NCI-H1092 treated with DMSO at 0.1 percent for 48 hours (cell line): ENCODE data around the gene ACLY.
"Not testable (repeated sequence)": the region's sequence is repeated elsewhere in the genome, so short reads cannot be mapped to it uniquely, and the experiment has no call there.

Experiments used
- DNase-seq: peaks from one replicate; lab custom pipeline; 2025; lab: John Stamatoyannopoulos, UW

The ACLY gene

DNA sequence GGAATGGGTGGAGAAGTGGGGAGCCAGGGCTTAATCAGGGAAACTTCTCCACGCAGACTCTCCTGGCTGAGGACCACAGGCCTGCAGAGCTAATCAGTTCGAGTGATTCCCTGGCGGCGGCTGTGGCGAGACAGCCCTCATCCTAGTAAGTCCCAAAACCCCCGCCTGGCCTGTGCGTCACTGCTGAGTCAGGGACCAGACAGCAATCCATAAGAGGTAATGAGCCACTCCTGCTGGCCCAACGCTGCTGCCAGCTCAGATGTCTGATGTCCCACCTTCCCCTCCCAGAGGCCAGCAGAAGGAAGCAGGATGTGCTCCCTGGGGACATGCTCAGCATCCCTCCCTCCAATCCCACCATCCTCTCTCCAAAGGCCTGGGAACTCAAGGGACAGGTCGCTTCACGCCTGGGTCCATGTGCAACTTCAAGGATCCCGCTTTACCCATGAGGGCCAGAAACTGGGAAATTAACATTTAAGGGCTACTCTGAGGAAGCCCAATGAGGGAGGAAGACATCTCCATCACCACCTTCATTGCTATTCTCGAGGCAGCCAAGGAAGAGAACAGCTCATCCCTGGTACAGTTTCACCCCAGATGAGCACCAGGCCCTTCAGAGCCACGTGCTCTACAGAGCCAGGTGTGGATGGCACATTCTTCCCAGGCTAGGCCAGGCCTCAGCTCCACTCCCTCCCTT lies 7.9 kb downstream of the ACLY start:
- DNase-seq = no peak

DNA sequence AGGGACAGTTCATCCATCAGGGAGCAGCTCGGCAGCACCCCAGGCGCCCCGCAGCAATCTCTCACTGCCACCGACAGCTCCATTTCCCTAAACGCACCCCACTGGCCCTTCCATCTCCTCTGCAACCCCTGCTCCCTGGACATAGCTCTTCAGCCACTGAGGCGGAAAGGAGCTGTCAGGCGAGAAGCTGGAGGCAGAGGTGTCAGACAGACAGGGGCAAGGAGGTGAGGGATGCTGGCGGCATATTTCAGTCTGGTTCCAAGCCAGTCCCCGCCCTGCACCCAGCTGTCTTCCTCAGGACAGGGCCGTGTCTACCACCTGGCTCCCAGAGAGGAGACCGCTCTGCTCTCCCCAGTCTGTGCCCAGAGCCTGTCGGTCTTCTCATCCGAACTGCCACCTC lies 9.7 kb downstream of the ACLY start:
- DNase-seq = no peak

DNA sequence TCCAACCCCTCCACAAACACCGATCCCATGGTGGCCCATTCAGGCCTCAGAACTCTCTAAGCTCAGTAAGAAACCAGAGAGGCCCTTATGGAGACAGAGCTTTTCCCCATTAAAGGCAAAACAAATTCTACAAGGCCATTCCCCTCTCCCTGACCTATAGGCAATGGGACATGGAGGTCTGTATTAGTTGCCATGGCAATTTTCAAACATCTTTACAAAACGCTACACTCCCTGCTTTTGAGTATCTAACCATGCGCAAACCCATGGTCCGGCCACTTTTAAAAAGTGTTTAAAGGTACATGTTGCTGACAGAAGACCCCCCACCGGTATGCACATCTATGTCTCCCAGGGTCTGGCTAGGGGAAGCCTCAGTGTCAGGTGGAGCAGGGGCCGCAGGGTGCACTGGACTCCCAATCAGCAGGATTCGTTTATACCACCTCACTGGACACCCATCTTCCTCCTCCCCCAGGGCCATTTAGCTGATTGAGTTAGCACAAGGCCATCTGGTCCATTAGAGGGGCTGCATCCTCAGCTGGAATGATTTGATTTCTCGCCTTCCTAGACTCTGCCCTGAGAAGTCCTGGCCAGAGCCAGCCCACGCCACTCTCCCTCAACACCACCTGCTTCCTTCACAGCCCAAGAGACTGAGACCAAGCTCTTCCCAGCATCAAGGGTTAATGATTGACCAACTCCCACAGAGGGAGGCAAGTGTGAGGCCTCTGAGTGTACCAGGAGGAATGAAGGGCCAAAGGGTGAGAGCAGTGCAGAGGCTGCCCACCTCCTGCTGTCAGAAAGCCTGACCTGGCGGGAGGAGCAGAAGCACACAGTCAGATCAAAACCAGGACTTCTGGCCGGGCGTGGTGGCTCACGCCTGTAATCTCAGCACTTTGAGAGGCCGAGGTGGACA lies 10.9 kb downstream of the ACLY start:
- no peak for DNase-seq

DNA sequence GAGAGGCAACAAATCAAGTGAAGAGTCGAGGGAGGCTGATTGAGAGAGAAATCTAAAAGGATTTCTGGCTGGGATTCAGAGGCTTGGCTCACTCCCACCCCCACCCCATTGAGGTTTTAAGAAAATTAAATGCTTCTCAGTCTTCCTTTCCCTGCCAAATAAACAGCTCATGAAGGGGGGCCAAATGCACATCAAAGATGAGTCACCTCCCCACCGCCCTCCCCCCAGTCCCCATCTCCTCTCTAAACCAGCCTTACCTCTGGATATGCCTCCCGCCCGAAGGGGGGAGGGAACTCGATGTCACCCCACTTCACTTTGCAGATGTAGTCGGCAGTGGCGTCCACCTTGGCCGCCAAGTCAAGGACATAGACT lies 11.6 kb downstream of the ACLY start:
- DNase-seq = peak; percentile 58

DNA sequence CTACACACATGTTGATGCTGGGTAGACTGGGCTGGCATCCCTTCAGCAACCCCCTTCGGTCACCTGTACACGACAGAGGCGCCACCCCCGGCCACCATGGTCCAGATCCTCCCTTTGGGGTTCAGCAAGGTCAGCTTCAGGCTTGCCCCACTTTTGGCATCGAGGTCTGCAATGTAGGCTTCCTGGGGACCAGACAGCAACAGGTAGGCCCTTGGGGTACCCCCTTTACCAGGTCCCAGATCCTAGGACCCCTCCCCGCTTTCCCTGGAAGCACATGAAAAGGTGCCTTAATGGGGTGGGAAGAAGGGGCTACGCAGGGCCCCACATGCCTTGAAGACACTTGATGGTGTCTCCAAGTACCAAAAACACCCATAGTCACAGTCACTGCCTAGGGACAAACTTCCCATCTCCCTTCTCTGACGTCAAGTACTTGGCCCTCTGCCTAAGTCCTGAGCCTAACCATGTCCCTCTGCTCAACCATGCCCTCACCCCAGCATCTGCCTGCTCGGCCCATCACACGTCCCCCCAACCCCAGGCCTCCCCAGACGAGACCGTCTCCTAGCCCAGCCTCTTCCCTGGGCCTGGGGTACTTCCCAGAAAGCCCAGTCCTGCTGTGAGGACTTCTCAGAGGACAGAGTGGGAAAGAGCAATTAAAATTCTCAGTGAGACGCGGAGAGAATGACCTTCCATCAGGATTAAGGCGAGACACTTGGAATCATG lies 12.1 kb downstream of the ACLY start:
- no peak for DNase-seq

DNA sequence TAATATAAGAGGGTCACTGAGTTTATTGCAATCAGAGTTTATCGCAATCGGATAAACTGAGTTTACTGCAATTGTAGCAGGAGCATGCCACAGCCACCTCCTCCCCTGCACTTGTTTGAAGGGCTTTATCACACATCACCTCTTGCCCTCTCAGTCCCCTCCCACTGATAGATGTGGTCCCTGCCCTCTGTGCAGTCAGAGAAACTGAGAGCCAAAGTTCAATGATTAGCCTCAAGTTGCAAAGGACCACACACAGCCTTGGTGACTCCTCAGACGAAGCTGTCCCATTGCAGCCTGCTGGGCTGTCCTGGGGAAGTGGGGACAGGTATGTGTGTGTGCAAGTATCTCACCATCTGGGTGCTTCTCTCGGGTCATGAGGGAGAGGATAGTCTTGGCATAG lies 13.6 kb downstream of the ACLY start:
- no peak for DNase-seq

DNA sequence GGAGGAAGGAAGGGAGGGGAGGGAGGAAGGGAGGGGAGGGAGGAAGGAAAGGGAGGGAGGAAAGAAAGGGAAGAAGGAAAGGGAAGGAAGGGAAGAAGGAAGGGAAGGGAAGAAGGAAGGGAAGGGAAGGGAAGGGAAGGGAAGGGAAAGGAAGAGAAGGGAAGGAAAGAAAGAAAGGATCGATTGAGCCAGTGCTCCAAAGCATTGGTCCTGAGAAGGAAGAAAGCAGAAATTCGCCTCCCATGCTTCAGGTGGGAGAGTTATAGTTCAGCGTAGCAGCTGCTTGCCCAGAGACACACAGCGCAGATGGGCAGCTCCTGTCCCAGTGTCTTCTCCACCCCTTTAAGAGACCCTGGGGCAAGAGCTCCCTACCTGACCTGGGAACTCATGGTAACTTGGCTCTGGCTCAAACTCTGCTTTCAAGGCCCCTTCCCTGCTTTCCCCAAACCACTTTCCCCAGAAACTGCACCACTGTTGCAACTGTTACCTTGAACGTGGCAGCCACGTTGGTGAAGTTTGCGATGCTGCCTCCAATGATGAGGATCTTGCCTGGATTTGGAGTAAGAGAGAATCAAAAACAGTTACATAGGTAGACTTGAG lies 14.4 kb downstream of the ACLY start:
- DNase-seq = no peak

DNA sequence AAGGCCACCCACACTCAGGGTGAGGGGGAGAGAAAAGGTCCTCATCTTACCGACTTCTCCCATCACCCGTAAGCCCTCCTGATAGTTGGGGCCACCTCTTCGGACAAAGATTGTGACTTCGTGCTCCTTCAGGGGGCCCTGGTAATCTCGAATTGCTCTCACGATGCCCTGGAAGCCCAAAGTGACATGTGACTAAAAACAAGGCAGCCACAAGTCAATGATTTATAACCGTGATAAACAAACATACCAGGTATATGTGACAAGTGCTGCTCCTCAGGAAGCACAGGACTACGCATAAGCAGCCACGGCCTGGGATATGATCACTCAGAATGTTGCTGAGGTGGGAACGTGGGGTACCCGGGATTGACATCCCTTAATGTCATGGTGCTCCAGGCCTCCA lies 17.1 kb downstream of the ACLY start:
- no peak for DNase-seq

DNA sequence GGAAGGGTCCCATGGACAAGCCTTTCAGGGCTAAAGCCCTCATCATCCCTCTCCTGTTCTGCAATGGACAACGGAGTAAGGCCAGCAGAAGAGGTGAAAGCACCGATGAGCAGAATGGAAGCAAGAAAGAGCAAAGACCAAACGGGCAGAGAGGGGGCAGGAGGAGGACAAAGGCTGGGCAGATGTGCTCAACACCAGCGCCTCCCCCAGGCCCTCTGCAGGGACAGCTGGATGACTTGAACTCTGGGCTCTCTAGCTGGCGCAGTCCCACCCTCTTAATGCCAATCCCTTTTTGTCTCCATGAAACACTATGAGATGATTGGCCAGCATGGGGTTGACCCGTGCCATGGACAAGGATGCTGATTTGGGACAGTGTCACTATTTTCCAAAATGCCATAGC lies 22.0 kb downstream of the ACLY start:
- no peak for DNase-seq

DNA sequence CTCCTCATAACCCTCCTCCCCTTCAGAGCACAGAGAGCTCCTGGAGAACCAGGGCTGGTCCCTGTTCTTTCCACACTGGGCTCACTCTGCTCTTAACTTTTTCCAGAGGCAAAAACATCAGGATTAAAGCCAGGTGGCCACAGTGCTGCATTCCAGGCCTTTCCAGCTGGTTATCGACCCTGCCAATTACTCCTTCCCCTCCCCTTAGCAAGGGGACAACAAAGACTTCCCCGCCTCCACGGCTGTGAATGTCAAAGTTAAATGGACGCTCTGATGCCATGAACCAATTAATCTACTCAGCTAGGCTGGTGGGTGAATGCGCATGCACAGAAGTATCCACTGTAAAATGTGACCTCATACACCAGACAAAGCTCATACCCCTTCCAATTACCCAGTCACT lies 23.1 kb downstream of the ACLY start:
- DNase-seq = no peak

DNA sequence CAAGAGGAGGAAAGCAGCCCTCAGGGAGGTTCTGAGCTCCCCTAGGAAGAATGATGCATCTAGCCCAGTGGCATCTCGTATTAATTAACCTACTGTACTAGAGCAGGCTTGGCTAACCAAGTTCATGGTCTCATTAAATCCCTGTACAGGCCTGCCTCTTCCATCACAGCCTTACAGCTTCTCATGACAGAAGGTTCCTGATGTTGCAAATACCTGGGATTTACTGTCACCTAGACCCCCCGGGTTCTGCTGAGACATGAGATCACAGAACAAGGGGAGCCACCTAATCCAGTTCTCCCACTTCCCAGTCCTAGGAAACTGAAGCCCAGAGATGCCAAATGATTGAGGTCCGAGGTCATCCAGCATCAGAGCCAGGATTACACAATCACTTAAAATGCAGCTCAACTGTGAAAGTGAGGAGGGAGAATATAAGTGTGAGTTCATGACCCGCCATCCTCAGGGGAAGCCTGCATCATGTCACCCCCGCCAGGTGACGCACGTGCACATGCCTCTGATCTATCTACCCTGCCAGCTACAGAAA lies 23.9 kb downstream of the ACLY start:
- DNase-seq = no peak

DNA sequence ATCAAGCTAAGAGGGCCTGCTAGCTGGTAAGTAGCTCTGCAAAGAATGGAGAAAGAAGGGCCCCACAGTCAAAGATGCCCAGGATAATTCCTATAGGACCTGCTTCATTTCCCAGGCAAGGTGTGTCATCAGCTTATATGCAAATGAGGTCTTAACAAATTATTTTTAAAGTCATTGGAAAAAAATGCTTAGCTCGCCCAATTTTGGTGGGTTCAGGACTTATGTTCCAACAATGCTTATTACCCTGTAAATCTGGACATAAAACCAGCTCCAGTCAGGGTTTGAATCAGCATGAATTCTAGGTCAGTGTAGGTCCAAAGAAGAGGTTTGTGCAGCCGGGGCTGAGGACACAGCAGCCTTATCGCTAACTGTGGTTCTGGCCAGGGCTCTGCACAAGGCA lies 25.4 kb downstream of the ACLY start:
- DNase-seq = no peak

DNA sequence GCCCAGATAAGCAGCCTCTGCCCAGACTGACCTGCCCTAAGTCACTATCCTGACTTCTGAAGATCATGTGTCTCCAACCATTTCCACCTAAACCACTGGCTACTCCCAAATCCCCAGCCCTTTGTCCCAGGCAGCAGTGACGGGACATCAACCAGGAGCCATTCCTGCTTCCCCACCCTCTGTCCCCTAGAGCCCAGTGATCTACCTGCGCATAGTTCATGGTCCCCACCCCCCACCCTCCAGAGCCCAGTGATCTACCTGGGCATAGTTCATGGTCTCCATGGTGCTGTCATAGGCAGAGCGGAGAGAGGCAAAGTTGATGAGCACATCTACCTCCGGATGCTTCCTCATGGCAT lies 26.8 kb downstream of the ACLY start:
- no peak for DNase-seq

DNA sequence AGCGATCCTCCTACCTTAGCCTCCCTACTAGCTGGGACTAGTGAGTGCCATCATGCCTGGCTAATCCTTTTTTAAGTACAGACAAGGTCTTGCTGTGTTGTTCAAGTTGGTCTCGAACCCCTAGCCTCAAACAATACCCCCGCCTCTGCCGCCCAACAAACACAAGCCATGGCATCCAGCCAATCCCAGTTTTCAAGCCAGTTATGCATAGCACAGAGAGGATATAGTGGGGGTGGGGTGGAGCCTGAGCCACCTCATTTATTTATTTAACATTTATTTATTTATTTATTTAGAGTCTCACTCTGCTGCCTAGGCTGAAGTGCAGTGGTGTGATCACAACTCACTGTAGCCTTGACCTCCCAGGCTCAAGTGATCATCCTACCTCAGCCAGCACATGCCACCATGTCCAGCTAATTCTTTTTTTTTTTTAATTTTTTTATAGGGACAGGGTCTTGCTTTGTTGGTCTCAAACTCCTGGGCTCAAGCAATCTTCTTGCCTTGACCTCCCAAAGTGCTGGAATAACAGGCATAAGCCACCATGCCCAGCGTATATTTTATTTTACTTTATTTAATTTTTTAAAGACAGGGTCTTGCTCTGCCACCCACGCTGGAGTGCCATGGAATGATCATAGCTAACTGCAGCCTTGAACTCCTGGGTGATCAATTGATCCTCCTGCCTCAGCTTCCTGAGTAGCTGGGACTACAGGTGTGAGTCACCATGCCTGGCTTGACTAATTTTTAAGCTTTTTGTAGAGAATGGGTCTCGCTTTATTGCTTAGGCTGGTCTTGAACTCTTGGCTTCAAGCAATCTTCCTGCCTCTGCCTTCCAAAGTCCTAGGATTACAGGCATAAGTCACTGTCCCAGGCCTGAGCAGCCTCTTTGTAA lies 27.4 kb downstream of the ACLY start:
- DNase-seq = no peak

DNA sequence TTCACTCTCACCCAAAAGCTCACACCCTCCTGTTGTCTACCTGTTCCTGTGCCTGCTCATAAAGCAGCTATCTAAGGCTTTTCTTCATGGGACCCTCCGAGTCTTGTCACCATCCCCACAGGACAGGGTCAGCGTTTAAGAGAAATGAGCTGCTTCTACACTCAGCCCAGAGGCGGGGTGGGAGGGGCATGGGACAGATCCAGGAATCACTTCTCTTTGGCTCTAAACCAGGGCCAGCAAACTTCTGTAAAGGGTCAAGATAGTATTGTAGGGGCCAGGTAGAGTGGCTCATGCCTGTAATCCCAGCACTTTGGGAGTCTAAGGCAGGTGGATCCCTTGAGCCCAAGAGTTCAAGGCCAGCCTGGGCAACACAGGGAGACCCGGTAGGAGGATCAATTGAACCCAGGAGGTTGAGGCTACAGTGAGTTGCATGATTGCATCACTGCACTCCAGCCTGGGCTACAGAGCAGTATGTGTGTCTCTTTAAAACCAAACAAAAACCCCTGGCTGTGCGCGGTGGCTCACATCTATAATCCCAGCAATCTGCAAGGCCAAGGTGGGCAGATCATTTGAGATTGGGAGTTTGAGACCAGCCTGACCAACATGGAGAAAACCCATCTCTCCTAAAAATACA lies 30.3 kb downstream of the ACLY start:
- no peak for DNase-seq

DNA sequence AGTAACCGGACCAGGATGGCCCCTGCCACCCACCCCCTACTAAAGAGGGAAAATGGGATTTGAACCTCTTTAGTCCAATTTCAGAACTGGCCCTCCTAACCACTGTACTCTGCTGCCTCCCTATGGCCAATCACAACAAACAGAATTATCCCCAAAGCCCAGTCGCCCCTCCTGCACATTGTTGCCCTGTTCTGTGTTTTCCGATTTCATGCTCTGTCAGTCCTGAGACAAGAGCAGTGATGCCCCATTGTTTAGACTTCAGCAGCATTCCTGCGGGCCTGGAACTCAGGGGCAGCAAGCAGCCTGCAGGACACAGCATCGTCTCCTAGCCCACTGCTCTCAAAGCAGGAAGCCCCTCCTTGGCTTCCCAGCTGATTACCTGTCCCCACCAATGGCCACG lies 33.0 kb downstream of the ACLY start:
- DNase-seq = no peak

DNA sequence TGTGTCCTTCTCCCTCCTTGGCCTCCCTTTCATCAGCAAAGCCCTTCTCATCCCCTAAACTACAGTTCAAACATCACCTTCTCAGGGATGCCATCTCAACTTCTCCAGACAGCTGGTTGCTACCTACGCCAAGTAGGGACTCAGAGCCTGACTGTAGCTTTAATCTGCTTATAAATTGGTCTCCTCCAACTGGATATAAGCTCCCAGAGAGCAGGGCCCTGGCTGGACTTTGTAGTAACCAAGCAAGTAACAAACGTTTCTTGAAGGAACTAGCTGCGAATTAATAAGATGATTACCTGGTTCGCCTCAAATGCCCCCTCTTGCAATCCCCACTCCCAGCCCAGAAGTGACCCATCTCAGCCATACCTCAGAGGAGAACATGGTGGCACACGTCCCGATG lies 36.0 kb downstream of the ACLY start:
- no peak for DNase-seq

DNA sequence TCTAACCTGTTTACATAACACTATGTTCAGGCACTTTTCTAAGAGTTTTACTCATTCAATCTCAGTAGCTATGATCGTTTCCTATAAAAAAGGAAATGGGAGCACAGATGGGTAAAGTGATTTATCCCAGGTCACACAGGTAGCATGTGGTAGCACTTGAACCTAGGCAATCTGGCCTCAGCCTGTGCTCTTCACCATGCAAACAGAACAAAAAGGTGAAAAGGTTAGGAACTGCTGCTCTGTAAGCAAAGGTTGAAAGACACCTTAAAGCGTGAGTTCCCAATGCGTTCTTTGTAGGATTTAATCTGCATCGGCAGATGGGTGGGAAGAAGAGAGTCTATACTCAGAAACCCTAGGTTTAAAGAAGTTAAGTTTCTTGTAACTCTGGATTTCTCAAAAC lies 38.6 kb downstream of the ACLY start:
- no peak for DNase-seq

DNA sequence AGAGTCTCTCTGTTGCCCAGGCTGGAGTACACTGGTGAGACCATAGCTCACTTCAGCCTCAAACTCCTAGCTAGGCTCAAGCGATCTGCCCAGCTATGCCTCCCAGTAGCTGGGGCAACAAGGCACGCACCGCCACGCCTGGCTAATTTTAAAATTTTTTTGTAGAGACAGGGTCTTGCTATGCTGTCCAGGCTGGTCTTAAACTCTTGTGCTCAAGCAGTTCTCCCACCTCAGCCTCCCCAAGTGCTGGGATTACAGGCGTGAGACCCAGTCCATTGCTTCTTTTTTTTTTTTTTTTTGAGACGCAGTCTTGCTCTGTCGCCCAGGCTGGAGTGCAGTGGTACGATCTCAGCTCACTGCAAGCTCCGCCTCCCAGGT lies 44.5 kb downstream of the ACLY start:
- DNase-seq = not testable (repeated sequence)

DNA sequence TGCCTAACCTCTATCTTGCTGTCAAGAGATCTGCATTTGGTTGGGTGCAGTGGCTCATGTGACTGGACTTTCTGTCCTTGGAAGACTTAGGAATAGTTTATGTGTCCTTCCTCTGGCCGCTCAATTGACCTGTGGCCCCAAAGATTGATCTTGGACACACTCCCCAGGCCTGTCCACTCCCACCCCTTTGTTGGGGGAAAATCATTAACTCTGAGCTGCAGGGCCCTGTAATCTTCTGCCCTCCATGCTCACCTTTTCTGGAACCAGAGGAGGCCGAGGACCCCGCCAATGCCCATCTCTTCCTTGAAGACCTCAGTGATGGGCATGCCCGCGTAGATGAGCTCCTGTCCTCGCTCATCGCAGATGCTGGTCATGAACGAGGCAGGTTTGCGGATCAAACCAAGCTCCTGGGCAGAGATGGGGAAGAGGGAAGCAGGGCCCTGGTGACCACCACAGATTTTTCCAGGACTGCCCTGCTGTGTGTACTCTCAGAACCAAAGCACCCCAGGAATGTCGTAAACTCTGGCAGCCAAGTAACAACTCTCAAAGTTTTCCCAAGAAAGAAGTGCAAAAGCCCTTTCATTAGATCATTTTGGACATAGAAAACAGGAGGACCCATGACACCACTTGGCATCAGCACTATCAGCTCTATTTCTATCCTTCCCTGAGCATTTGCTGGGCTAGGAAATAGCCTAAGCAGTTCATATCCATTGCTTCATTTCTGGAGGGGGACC lies 45.0 kb downstream of the ACLY start:
- DNase-seq = no peak
